HepG2 (cell line): ENCODE measurements around the gene KIAA1755.

ENCODE experiments used
- CHD2 ChIP-seq: IDR thresholded peaks from 2 replicates; pipeline ENCODE4 v1.6.1; 2011; ENCODE audit warnings: low read depth, low read length, improper control_type of control experiment
- CTCF ChIP-seq: sonication (generic); formaldehyde crosslinking; IDR thresholded peaks from 2 replicates; pipeline ENCODE4 v1.5.0; 2020; ENCODE audit warnings: mild to moderate bottlenecking, missing genetic modification reagents, moderate library complexity
- HOXA5 ChIP-seq: sonication (generic); formaldehyde crosslinking; IDR thresholded peaks from 2 replicates; pipeline ENCODE4 v1.4.0; 2020; ENCODE audit warnings: missing genetic modification reagents
- IRF1 ChIP-seq: sonication (generic); formaldehyde crosslinking; IDR thresholded peaks from 2 replicates; pipeline ENCODE4 v1.4.0; 2020; ENCODE audit warnings: low read depth, mild to moderate bottlenecking, missing genetic modification reagents
- MAZ ChIP-seq, 2 experiments: sonication (generic) in 1 of 2; formaldehyde crosslinking in 1 of 2; IDR thresholded peaks; 2 replicates each; pipeline versions ENCODE4 v1.5.0 to v1.6.1; 2012 to 2020; ENCODE audit warnings: low read depth in 2 of 2, mild to moderate bottlenecking in 2 of 2, borderline replicate concordance in 1 of 2, improper control_type of control experiment in 1 of 2, low read length in 1 of 2, missing genetic modification reagents in 1 of 2, moderate library complexity in 1 of 2
- MXI1 ChIP-seq: IDR thresholded peaks from 3 replicates; pipeline ENCODE4 v1.6.1; 2012; ENCODE audit warnings: low read depth, low read length, inconsistent platforms, borderline replicate concordance
- MYC ChIP-seq: sonication (generic); formaldehyde crosslinking; IDR thresholded peaks from 2 replicates; pipeline ENCODE4 v1.9.0; 2021; ENCODE audit warnings: missing genetic modification reagents, borderline replicate concordance
- POLR2G ChIP-seq: fragments of 200-400 bp; formaldehyde crosslinking; IDR thresholded peaks from 2 replicates; pipeline ENCODE4 v1.6.1; 2018; ENCODE audit warnings: mild to moderate bottlenecking, low read depth, low read length, moderate library complexity
- PRMT3 ChIP-seq: sonication (generic); formaldehyde crosslinking; IDR thresholded peaks from 2 replicates; pipeline ENCODE4 v1.8.1; 2022; ENCODE audit warnings: low read depth, mild to moderate bottlenecking, moderate library complexity, missing genetic modification reagents, borderline replicate concordance
- REST ChIP-seq, 2 experiments: IDR thresholded peaks; 2 replicates each; pipeline ENCODE4 v1.6.1; 2011 to 2012; ENCODE audit warnings: low read length in 2 of 2, borderline replicate concordance in 1 of 2, low read depth in 1 of 2, mild to moderate bottlenecking in 1 of 2, moderate library complexity in 1 of 2
- ZNF331 ChIP-seq: sonication (generic); formaldehyde crosslinking; IDR thresholded peaks from 2 replicates; pipeline ENCODE4 v1.4.0; 2020; ENCODE audit warnings: missing genetic modification reagents
- ZNF350 ChIP-seq: sonication (generic); formaldehyde crosslinking; IDR thresholded peaks from 2 replicates; pipeline ENCODE4 v1.4.0; 2020; ENCODE audit warnings: mild to moderate bottlenecking, low read depth, missing genetic modification reagents, borderline replicate concordance
- TF ChIP-seq, protein P1 (sequence below): sonication (generic); formaldehyde crosslinking; IDR thresholded peaks from 2 replicates; pipeline ENCODE4 v1.4.0; 2020; ENCODE audit warnings: missing genetic modification reagents

DNA sequence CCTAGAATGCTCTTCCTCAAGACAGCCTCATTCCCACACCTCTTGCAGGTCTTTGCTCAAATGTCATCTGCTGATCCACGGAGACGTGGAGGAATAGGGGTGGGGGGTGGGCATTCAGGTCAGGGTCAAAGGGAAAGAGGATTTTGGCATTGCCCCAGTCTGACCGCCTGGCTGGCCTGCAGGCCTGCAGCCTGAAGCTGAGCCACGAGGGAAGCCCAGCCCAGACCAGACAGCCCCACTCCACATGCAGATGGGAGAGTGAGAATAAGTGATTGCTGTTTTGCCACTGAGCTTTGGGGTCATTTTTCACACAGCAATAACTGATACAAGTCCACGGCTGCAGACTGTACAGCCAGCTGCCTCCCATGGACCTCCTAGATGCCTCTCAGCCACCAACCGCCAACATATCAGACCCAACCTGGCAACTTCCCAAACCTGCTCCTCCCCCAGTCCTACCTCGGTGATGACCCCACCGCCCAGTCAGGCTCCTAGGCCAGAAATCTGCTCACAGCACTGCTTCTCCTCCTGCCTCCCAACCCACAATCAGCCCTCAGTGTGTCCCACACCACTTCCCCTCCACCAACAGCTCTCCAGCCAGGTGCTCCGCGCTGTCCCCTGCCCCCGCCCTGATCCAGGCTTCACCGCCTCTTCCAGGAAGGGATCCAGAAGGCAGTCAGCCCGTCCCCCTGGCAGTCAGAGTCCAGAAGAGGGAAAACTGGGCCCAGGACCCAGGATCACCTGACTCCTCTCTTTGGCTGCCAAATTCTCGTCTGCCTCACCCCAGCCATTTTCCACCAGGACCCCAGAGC is 14.0 kb downstream of the KIAA1755 start:
- no peak for TF ChIP-seq IRF1 (CRISPR knock-in tag)
- no peak for TF ChIP-seq REST (IDR thresholded peaks at IDR 0.05; ENCODE audit: borderline replicate concordance in 1 of 2, low read depth in 1 of 2, low read length in 2 of 2)
- TF ChIP-seq MXI1 = no peak
- no peak for TF ChIP-seq CTCF (CRISPR knock-in tag)
- TF ChIP-seq MYC (CRISPR knock-in tag) = no peak
- TF ChIP-seq CHD2 = no peak
- TF ChIP-seq MAZ (IDR thresholded peaks at IDR 0.05; ENCODE audit: borderline replicate concordance, low read depth, low read length) = no peak
- no peak for TF ChIP-seq MAZ (CRISPR knock-in tag; IDR thresholded peaks at IDR 0.05; ENCODE audit: low read depth)
- TF ChIP-seq HOXA5 (CRISPR knock-in tag) = no peak
- no peak for TF ChIP-seq POLR2G
- TF ChIP-seq, protein P1, sequence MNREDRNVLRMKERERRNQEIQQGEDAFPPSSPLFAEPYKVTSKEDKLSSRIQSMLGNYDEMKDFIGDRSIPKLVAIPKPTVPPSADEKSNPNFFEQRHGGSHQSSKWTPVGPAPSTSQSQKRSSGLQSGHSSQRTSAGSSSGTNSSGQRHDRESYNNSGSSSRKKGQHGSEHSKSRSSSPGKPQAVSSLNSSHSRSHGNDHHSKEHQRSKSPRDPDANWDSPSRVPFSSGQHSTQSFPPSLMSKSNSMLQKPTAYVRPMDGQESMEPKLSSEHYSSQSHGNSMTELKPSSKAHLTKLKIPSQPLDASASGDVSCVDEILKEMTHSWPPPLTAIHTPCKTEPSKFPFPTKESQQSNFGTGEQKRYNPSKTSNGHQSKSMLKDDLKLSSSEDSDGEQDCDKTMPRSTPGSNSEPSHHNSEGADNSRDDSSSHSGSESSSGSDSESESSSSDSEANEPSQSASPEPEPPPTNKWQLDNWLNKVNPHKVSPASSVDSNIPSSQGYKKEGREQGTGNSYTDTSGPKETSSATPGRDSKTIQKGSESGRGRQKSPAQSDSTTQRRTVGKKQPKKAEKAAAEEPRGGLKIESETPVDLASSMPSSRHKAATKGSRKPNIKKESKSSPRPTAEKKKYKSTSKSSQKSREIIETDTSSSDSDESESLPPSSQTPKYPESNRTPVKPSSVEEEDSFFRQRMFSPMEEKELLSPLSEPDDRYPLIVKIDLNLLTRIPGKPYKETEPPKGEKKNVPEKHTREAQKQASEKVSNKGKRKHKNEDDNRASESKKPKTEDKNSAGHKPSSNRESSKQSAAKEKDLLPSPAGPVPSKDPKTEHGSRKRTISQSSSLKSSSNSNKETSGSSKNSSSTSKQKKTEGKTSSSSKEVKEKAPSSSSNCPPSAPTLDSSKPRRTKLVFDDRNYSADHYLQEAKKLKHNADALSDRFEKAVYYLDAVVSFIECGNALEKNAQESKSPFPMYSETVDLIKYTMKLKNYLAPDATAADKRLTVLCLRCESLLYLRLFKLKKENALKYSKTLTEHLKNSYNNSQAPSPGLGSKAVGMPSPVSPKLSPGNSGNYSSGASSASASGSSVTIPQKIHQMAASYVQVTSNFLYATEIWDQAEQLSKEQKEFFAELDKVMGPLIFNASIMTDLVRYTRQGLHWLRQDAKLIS = no peak
- no peak for TF ChIP-seq ZNF350 (CRISPR knock-in tag)
- TF ChIP-seq ZNF331 = no peak
- no peak for TF ChIP-seq PRMT3 (CRISPR knock-in tag)
